OCI-LY7 (cell line): ENCODE data around the gene CPNE7. TPM values are rescaled to one million over a fixed set of nuclear protein-coding genes. Genes with fewer than 3 reads are reported as not detected.

Source experiments
- BruUV-seq: library from RNA; stranded (reverse); fragments of 400-500 nt; replicated peaks from 2 replicates; lab custom pipeline; 2021; lab: Mats Ljungman, UMichigan
- CTCF ChIA-PET: fragments of 300-600 bp; sonication (Branson Sonifier 250); formaldehyde crosslinking; loops from one replicate; lab custom pipeline; 2022; ENCODE audit warnings: antibody characterized with exemption; ENCODE audit not compliant: unreplicated experiment; lab: Charles Lee
- POLR2A ChIA-PET: fragments of 300-600 bp; sonication (Branson Sonifier 250); formaldehyde crosslinking; loops from one replicate; lab custom pipeline; 2022; ENCODE audit warnings: antibody characterized with exemption; lab: Charles Lee
- DNase-seq: peaks from one replicate; pipeline ENCODE4 v3.0.0-alpha.2; 2015; ENCODE audit warnings: low spot score
- H2AFZ ChIP-seq: fragments of 200-600 bp; sonication (generic), shearing (Covaris generic); 2 replicates; pipeline ENCODE4 v1.6.1; 2014; ENCODE audit warnings: mild to moderate bottlenecking, antibody characterized with exemption, low read length, moderate library complexity
- H3K27ac ChIP-seq: fragments of 200-600 bp; sonication (generic); 2 replicates; pipeline ENCODE4 v1.5.1; 2014; ENCODE audit warnings: mixed run types, low read depth, mild to moderate bottlenecking, moderate library complexity, low read length, inconsistent platforms; ENCODE audit not compliant: poor library complexity, severe bottlenecking
- H3K36me3 ChIP-seq: fragments of 200-600 bp; sonication (generic); 2 replicates; pipeline ENCODE4 v1.6.1; 2014; ENCODE audit warnings: mild to moderate bottlenecking, antibody characterized with exemption, low read length, moderate library complexity, mixed read lengths; ENCODE audit not compliant: insufficient read depth
- H3K4me1 ChIP-seq: fragments of 200-600 bp; sonication (generic); 2 replicates; pipeline ENCODE4 v1.5.1; 2014; ENCODE audit warnings: mild to moderate bottlenecking, low read length; ENCODE audit not compliant: insufficient read depth, poor library complexity, severe bottlenecking
- H3K4me2 ChIP-seq: fragments of 200-600 bp; sonication (generic); 2 replicates; pipeline ENCODE4 v1.6.1; 2014; ENCODE audit warnings: mild to moderate bottlenecking, low read length
- H3K4me3 ChIP-seq: fragments of 200-600 bp; sonication (generic); 2 replicates; pipeline ENCODE4 v1.5.1; 2014; ENCODE audit warnings: mild to moderate bottlenecking, low read depth, low read length; ENCODE audit not compliant: poor library complexity, severe bottlenecking
- H3K79me2 ChIP-seq: fragments of 200-600 bp; sonication (generic); 2 replicates; pipeline ENCODE4 v1.6.1; 2016; ENCODE audit warnings: low read depth, mild to moderate bottlenecking, low read length, moderate library complexity, mixed read lengths; ENCODE audit not compliant: insufficient read depth
- H3K9me2 ChIP-seq: fragments of 200-600 bp; sonication (generic); 2 replicates; pipeline ENCODE4 v1.6.1; 2016; ENCODE audit warnings: mild to moderate bottlenecking, low read length, mixed read lengths; ENCODE audit not compliant: insufficient read depth
- H3K9me3 ChIP-seq: fragments of 200-600 bp; sonication (generic); 2 replicates; pipeline ENCODE4 v1.6.1; 2014; ENCODE audit warnings: mild to moderate bottlenecking, mixed run types, low read length, mixed read lengths
- H4K20me1 ChIP-seq: fragments of 200-600 bp; sonication (generic); 2 replicates; pipeline ENCODE4 v1.6.1; 2014; ENCODE audit warnings: mild to moderate bottlenecking, antibody characterized with exemption, low read length, moderate library complexity, mixed read lengths; ENCODE audit not compliant: insufficient read depth
- CTCF ChIP-seq: fragments of 200-600 bp; sonication (generic); conservative IDR thresholded peaks from 2 replicates; pipeline ENCODE4 v1.5.1; 2014; ENCODE audit warnings: mild to moderate bottlenecking, antibody characterized with exemption, low read length, moderate library complexity, mixed read lengths
- EZH2phosphoT487 ChIP-seq: fragments of 200-600 bp; sonication (generic); IDR thresholded peaks from 2 replicates; pipeline ENCODE4 v1.6.1; 2018; ENCODE audit warnings: low read depth, borderline replicate concordance, mild to moderate bottlenecking, mixed run types, antibody characterized with exemption, low read length, moderate library complexity, mixed read lengths
- intact Hi-C: fragments of 100-400 bp; cut with micrococcal nuclease; formaldehyde crosslinking; loops from one replicate; pipeline ENCODE4 v1.10.0; 2022; ENCODE audit not compliant: unreplicated experiment
- total RNA-seq, 2 experiments: library from RNA; depleted of rRNA in 1 of 2; stranded (reverse); fragments of >200 nt in 1 of 2; shearing (Covaris generic) in 1 of 2; gene quantifications; 2 replicates each; pipeline ENCODE4 v1.2.3, GENCODE V29; 2014 to 2022

The CPNE7 gene
- total RNA-seq, 2 experiments from 2014 or later, result not detected

GRCh38 chr16:89550421-89551007 is 25.0 kb upstream of the CPNE7 start:
- Histone ChIP-seq H3K9me2 (no peaks in the 10 kb centered on the region), H3K4me3 (no peak overlapping the region), H3K36me3 (peaks cover 62% of the 10 kb centered on the region; the same call in 1 of the 2 replicates), H3K4me2 (no peak overlapping the region), H3K27ac (no peak overlapping the region), H2AFZ (no peak overlapping the region), H4K20me1 (no peaks in the 10 kb centered on the region), H3K4me1 (peaks cover 4% of the 10 kb centered on the region), H3K9me3 (no peaks in the 10 kb centered on the region), H3K79me2 (no peaks in the 10 kb centered on the region)
- intact Hi-C loops, result no loop called here
- TF ChIP-seq EZH2phosphoT487 (no peak), CTCF (no peak)
- ChIA-PET POLR2A (interaction anchor here (0.7 kb wide), 1 partner anchor 56 kb away, joined by 3 read pairs; no protein-coding TSS in a partner anchor), CTCF (no interaction called here)
- no TSS peak for BruUV-seq
- no peak for DNase-seq

DNA sequence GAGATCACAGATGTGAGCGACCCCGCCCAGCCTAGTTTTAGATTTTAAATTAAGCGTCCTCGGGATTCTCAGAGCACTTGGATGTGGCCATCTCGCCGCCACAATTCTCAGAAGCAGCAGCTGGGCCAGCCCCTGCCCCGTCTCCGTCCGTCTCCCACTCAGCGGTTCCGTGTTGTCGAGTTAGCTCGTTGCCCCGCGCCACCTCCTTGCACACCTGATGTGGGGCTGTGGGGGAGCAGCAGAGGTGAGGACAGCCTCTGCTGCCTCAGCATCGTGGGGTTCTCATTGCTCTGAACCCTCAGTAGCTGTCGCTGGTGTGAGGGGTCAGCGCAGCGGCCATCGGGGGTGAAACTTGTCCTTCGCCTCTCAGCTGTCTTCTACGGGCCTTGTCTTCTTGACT is 23.2 kb upstream of the CPNE7 start:
- H3K9me3 ChIP-seq, result no peaks in the 10 kb centered on the region
- no peaks in the 10 kb centered on the region for H4K20me1 ChIP-seq
- TF ChIP-seq CTCF (no peak), EZH2phosphoT487 (no peak)
- no peaks in the 10 kb centered on the region for H3K79me2 ChIP-seq
- no peak overlapping the region for H3K27ac ChIP-seq
- H3K4me1 ChIP-seq, result peaks cover 4% of the 10 kb centered on the region
- no peak overlapping the region for H2AFZ ChIP-seq
- intact Hi-C loops, result no loop called here
- H3K36me3 ChIP-seq, result peaks cover 65% of the 10 kb centered on the region; the same call in 1 of the 2 replicates
- POLR2A ChIA-PET, result no interaction called here
- H3K9me2 ChIP-seq, result no peaks in the 10 kb centered on the region
- no peak overlapping the region for H3K4me2 ChIP-seq
- no peak overlapping the region for H3K4me3 ChIP-seq
- CTCF ChIA-PET, result no interaction called here
- DNase-seq, result no peak
- no TSS peak for BruUV-seq

- Histone ChIP-seq H2AFZ (no peak overlapping the region), H3K79me2 (no peaks in the 10 kb centered on the region), H4K20me1 (no peaks in the 10 kb centered on the region), H3K4me3 (no peak overlapping the region), H3K9me2 (no peaks in the 10 kb centered on the region), H3K9me3 (no peaks in the 10 kb centered on the region), H3K4me2 (no peak overlapping the region), H3K36me3 (peaks cover 64% of the 10 kb centered on the region; the same call in 1 of the 2 replicates), H3K27ac (no peak overlapping the region), H3K4me1 (peaks cover 4% of the 10 kb centered on the region)
- no TSS peak for BruUV-seq
- ChIA-PET POLR2A (no interaction called here), CTCF (no interaction called here)
- DNase-seq, result no peak
- intact Hi-C loops, result no loop called here
- no peak for TF ChIP-seq EZH2phosphoT487
- TF ChIP-seq CTCF, result no peak
These were observed 22.6 kb upstream of the CPNE7 start for GRCh38 chr16:89552913-89553312.
